ENCODE measurements around the gene COL1A2.

DNA sequence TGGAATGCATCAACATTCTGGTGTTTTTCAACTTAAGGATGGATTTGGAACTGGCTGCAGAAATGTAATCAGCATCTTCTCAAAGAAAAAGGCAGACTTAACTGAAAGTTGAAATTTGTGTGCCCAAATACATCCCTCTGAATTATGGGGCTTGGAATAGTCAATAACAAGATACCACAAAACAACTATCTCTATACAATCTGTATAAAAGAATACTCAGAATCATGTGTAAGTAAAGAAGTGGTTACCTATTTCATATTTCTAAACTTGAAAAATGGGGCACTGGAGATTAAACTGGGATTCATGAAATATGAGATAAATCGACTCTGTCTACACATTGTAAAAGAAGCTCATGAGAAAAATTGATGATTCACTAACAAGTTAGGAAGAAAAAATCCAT is 6.2 kb upstream of the COL1A2 start:
- TF ChIP-seq CTCF (IDR thresholded peaks at IDR 0.05) (no peak), ZFX (IDR thresholded peaks at IDR 0.05; ENCODE audit: borderline replicate concordance) (no peak)
